ENCODE measurements around the gene TMEM240.
"Not testable (repeated sequence)": the region's sequence is repeated elsewhere in the genome, so short reads cannot be mapped to it uniquely, and the experiment has no call there.

The TMEM240 gene

GRCh38 chr1:1524750-1525383 is 15.6 kb downstream of the TMEM240 start:
- DNase-seq (ENCODE audit: low read depth in 3 of 3), result not testable (repeated sequence)

DNA sequence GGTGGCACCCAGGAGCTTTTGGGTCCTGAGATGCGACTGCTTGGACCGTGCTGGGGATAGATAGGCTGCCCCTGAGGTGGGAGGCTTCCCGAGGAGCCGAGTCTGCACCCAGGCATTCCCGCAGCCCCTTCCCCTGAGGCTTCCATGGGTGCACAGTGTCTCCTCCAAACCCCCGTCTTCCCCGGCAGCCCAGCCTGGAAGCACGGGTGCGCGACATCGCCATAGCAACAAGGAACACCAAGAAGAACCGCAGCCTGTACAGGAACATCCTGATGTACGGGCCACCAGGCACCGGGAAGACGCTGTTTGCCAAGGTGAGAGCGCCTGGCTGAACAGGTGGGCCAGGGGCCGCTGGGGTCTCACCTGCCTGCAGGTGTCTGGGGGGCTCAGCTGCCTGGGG is 16.8 kb downstream of the TMEM240 start:
- DNase-seq (ENCODE audit: low read depth in 3 of 3), result not testable (repeated sequence)

DNA sequence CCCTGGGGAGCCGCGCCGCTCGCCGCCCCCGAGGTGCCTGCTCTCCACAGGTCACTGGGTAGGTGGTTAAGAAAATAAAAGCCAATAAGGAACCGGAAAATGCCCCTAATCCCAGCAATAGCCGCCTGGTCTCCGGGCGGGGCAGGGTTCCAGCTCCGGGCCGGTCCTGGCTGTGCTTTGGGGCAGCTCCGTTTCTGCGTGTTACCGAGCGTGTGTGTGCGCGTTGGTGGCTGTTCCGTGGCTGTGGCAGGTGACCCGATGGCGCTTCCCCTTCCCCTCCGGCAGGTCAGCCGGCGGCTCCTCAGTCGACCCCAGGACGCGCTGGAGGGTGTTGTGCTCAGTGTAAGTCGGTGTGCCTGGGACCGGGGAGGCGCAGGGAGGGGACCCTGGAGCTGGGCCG is 17.2 kb downstream of the TMEM240 start:
- not testable (repeated sequence) for DNase-seq (ENCODE audit: low read depth in 3 of 3)

GRCh38 chr1:1522536-1522935 is 17.9 kb downstream of the TMEM240 start:
- not testable (repeated sequence) for DNase-seq (ENCODE audit: low read depth in 3 of 3)

DNA sequence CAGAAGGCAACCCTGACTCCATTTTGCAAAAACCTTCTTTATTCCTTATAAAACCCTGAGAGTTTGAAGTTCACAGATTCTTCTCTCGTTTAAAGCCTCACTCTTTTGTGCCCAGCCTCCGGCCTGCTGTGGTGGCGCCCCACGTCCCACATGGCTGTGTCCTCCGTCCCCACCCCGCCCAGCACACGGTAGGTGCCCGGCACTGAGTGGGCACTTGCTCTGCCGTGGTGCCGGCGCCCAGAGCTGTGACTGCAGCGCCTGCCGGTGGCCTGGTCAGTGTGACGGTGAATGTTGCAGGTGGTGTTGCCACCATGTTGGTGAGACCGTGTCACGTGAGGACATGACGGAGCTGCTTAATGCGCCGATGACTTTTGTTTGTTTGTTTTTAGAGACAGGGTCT is 19.1 kb downstream of the TMEM240 start:
- no peak for DNase-seq (ENCODE audit: low read depth in 3 of 3)

DNA sequence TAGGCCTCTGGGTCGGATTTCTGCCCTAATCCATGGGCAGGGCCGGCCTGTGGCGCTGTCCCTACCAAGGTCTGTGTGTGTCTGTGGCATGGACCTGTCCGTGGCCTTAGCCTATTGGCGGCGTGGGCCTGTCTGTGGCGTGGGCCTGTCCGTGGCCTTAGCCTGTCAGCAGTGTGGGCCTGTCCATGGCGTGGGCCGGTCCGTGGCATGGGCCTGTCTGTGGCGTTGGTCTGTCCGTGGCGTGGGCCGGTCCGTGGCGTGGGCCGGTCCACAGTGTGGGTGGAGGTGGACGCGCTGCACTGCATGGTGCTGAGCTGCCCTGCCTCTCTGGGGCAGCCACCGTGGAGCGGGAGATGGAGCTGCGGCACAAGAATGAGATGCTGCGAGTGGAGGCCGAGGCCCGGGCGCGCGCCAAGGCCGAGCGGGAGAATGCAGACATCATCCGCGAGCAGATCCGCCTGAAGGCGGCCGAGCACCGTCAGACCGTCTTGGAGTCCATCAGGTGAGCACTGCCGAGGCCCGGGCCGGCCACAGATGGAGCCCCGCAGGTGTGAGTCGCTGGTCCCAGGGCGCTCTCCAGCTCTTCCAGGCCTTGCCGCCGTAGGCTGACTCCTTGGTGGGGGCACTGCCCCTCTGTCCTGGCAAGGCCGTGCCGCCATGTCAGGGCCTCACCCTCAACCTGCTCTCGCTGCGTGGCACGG is 20.5 kb downstream of the TMEM240 start:
- not testable (repeated sequence) for DNase-seq (ENCODE audit: low read depth in 3 of 3)

DNA sequence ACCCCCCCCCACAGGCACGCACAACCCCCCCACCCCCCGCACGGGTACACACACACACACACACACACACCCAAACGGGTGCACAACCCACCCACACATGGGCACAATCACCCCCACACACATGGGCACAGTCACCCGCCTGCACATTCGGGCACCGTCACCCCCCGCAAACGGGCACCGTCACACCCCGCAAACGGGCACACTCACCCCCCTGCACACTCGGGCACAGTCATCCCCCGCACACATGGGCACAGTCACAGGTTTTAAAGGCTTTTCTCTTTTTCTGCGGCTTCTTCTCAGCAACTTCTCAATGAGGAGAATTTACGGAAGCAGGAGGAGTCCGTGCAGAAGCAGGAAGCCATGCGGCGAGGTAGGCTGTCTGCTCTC is 21.8 kb downstream of the TMEM240 start:
- DNase-seq (ENCODE audit: low read depth in 3 of 3), result not testable (repeated sequence)

- no peak for DNase-seq (ENCODE audit: low read depth in 3 of 3)
These were observed 22.3 kb downstream of the TMEM240 start for GRCh38 chr1:1517973-1518620.

- not testable (repeated sequence) for DNase-seq (ENCODE audit: low read depth in 3 of 3)
These were observed 23.5 kb downstream of the TMEM240 start for GRCh38 chr1:1516923-1517322.

GRCh38 chr1:1514376-1514775 is 26.0 kb downstream of the TMEM240 start:
- DNase-seq (ENCODE audit: low read depth in 3 of 3), result not testable (repeated sequence)

DNA sequence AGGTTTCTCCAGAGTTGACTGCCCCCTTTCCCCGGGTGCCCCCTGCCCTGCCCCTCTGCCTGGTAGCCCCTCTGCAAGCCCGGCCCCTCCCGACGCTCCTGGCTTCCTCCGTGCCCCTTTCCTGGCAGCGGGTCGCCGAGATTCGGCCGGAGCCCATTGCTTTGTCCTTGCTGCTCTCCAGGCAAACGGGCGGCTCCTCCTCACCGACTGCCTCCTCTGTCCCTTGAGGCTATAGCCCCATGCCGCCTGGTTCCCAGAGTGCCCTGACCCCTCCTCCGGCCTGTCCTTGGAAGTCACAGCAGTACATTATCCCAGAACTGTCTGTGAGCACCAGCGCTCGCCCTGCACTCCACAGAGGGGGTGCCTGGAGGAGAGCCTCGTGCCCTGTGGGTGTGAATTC is 26.7 kb downstream of the TMEM240 start:
- not testable (repeated sequence) for DNase-seq (ENCODE audit: low read depth in 3 of 3)

GRCh38 chr1:1512425-1512824 is 28.0 kb downstream of the TMEM240 start:
- not testable (repeated sequence) for DNase-seq (ENCODE audit: low read depth in 3 of 3)

GRCh38 chr1:1511533-1512285 is 28.7 kb downstream of the TMEM240 start, which contains the start of gene ATAD3A:
Gene ATAD3A (plus strand): TSS chr1:1512162. CDS start chr1:1512269, 107 bp downstream.
- DNase-seq (ENCODE audit: low read depth in 3 of 3), result peak; percentile 94 to 96 (median 95)

GRCh38 chr1:1510912-1511532 is 29.4 kb downstream of the TMEM240 start:
- no peak for DNase-seq (ENCODE audit: low read depth in 3 of 3)

DNA sequence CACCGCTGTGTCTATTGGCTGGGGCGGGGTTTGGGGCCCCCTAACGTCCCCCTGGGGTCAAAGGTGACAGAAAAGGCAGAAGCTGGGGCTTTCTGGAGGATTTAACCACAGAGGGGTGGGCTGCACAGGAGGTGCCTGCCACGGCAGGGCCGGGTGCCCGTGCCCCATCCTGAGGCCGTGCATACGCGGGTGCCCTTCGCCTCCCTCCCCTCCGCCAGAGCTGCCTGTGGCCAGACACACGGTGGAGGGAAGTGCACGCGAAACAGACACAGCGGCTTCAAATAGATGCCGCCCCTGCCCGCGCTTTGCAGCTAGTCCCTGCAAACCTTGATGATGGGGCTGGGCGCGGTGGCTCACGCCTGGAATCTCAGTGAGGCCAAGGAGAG is 31.0 kb downstream of the TMEM240 start:
- not testable (repeated sequence) for DNase-seq (ENCODE audit: low read depth in 3 of 3)

GRCh38 chr1:1508775-1509464 is 31.5 kb downstream of the TMEM240 start:
- not testable (repeated sequence) for DNase-seq (ENCODE audit: low read depth in 3 of 3)

DNA sequence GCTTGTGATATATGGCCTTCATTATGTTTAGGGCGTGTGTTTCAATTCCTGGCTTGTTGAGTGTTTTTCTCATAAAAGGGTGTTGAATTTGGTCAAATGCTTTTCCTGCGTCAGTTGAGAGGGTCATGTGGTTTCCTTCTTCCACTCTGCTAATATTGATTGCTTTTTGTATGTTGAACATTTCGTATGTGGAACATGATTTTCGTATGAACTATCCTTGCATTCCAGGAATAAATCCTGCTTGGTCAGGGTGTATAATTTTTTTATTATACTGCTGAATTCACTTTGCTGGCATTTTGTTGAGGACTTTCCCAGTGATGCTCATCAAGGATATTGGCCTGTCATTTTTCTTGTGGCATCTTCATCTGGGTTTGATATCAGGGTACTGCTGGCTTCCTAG is 33.1 kb downstream of the TMEM240 start:
- DNase-seq (ENCODE audit: low read depth in 3 of 3), result no peak

DNA sequence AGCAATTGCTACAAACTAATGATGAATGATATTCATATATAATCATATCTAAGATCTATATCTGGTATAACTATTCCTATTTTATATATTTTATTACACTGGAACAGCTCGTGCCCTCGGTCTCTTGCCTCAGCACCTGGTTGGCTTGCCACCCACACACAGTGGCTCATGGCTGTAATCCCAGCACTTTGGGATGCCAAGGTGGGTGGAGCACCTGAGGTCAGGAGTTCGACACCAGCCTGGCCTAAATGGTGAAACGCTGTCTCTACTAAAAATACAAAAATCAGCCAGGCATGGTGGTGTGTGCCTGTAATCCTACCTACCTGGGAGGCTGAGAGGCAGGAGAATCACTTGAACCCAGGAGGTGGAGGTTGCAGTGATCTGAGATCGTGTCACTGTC is 34.6 kb downstream of the TMEM240 start:
- not testable (repeated sequence) for DNase-seq (ENCODE audit: low read depth in 3 of 3)

GRCh38 chr1:1505366-1505798 is 35.0 kb downstream of the TMEM240 start:
- not testable (repeated sequence) for DNase-seq (ENCODE audit: low read depth in 3 of 3)

GRCh38 chr1:1504777-1505365 is 35.6 kb downstream of the TMEM240 start:
- peak; percentile 60 to 67 (median 65) for DNase-seq (ENCODE audit: low read depth in 3 of 3)
